Effector memory CD8-positive, alpha-beta T cell (primary cell): ENCODE measurements around the gene EXOSC5.

Source experiments
- ATAC-seq: fragments of 150-1000 bp; cut with Tn5 transposase; replicated peaks from 2 replicates; pipeline ENCODE4 v1.10.0; 2021; ENCODE audit warnings: mild to moderate bottlenecking, moderate library complexity
- DNase-seq, 3 experiments: peaks; one replicate each; pipeline ENCODE4 v3.0.0; 2021
- H3K27ac Mint-ChIP-seq, 2 donors: one replicate each; pipeline ENCODE4 v1.8.0; 2022; ENCODE audit warnings: mild to moderate bottlenecking in 2 of 2, mixed read lengths in 2 of 2, moderate library complexity in 2 of 2
- H3K27me3 Mint-ChIP-seq, 2 donors: one replicate each; pipeline ENCODE4 v1.8.0; 2022; ENCODE audit warnings: mixed read lengths in 2 of 2
- H3K36me3 Mint-ChIP-seq: one replicate; pipeline ENCODE4 v1.8.0; 2022; ENCODE audit warnings: mild to moderate bottlenecking, moderate library complexity, mixed read lengths; ENCODE audit not compliant: insufficient read depth
- H3K4me1 Mint-ChIP-seq, 2 donors: one replicate each; pipeline ENCODE4 v1.8.0; 2022; ENCODE audit warnings: low read depth in 2 of 2, mixed read lengths in 2 of 2
- H3K4me3 Mint-ChIP-seq, 2 donors: one replicate each; pipeline ENCODE4 v1.8.0; 2022; ENCODE audit warnings: mild to moderate bottlenecking in 2 of 2, mixed read lengths in 2 of 2, moderate library complexity in 2 of 2
- H3K9me3 Mint-ChIP-seq, 2 donors: one replicate each; pipeline ENCODE4 v1.8.0; 2022; ENCODE audit warnings: mixed read lengths in 2 of 2

EXOSC5 gene

DNA sequence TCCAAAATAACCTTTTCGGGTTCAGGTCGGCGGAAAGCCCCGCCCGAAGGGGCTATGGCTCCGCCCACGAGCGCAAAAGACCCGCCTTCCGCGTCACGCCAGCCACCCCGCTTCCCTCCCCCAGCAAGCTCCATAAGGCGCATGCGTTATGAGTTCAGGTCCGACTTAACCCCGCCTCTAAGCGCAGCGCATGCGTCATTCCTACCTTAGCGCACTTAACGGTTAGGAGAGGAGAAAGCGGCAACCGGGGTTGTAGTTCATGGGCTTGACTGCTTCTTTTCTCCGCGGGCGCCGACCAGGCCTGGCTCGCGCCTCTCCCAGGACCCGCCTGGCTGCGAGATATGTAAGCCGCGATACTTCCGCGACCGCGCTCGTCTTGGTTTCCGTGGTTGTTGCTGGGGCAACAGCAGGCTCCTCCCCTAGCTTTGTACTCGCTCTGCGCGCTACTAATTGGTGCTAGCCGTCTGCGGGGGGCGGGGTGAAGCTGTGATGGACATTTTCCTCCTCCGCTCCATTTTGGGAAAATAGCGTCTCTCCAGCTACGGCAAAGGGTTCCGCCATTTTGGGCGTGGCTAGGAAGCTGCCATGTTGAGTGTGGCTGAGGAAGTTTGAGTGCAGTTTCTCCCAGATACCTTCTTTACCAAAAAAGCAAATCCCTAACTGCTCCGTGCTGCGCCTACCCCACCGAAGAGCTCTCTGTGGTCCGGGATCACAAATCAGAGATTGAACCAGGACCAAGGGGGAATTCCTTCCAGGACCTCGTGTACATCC is 33.2 kb downstream of the EXOSC5 start, which contains the start of gene B9D2:
Gene B9D2 (minus strand): TSS at position 397 of the 771 bp plus-strand sequence. CDS start 630 bp downstream, outside the sequence.
- peak; percentile 97 to 98 (median 97) for DNase-seq
- ATAC-seq = peak; percentile 93
- Mint-ChIP-seq H3K27ac (peak within 1 kb of the TSS; percentile 98 to 99), H3K27me3 (no peaks in the 10 kb centered on the region), H3K4me1 (peaks cover 22 to 27% of the 10 kb centered on the region in 2 donors), H3K36me3 (peaks cover 23% of the 10 kb centered on the region), H3K4me3 (peak within 1 kb of the TSS; percentile 84 to 91), H3K9me3 (no peaks in the 10 kb centered on the region)

DNA sequence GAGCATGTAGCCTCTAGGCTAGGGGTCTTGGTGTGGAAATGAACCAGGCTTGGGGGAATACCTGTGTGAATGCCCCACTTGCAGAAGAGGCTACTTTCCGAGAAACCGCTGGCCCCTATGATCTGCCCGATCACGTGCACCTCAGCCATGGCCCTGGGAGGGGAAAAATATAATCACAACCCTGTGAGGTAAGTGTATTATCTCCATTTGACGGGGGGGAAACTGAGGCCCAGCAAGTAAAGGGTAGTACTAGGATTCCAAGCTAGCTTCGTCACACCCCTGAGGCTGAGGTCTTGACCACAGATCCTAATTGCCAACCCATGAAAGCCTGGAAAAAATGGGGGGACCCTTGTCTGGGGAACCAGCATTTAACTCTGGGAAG is 33.8 kb downstream of the EXOSC5 start:
- no peak for DNase-seq
- no peak for ATAC-seq
- H3K27ac Mint-ChIP-seq = peak overlapping the region; percentile 98 to 99
- peak overlapping the region; percentile 84 to 91 for H3K4me3 Mint-ChIP-seq
- H3K4me1 Mint-ChIP-seq = peaks cover 25 to 29% of the 10 kb centered on the region in 2 donors
- H3K36me3 Mint-ChIP-seq = peaks cover 24% of the 10 kb centered on the region
- H3K9me3 Mint-ChIP-seq = no peaks in the 10 kb centered on the region
- no peaks in the 10 kb centered on the region for H3K27me3 Mint-ChIP-seq

DNA sequence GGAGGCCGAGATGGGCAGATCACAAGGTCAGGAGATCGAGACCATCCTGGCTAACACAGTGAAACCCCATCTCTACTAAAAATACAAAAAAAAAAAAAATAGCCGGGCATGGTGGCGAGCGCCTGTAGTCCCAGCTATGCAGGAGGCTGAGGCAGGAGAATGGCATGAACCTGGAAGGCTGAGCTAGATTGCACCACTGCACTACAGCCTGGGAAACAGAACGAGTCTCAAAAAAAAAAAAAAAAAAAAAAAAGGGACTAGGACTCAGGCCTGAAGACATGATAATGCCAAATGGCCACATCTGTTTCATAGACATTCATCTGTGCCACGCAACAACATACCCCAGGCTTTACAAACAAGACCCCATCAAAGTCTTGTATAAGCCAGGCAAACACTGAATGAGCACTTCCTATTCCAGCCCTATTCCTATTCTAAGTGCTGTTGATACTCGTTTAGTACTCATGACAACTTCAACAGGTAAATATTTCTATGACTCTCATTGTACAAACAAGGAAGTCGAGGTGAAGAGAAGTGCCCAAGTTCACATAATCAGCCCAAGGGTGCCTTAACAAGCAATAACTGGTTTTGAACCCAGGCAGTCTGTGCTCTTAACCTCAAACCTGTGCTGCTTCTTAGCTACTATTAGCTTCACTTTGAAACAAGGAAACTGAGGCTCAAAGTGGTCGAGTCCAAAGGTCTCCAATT is 34.9 kb downstream of the EXOSC5 start:
- Mint-ChIP-seq H3K27ac (peak overlapping the region in 1 of 2 donors; percentile 99), H3K9me3 (no peaks in the 10 kb centered on the region), H3K4me3 (peak overlapping the region; percentile 84 to 91), H3K36me3 (peaks cover 31% of the 10 kb centered on the region), H3K27me3 (no peaks in the 10 kb centered on the region), H3K4me1 (peaks cover 34 to 39% of the 10 kb centered on the region in 2 donors)
- ATAC-seq (no peak), DNase-seq (no peak)

DNA sequence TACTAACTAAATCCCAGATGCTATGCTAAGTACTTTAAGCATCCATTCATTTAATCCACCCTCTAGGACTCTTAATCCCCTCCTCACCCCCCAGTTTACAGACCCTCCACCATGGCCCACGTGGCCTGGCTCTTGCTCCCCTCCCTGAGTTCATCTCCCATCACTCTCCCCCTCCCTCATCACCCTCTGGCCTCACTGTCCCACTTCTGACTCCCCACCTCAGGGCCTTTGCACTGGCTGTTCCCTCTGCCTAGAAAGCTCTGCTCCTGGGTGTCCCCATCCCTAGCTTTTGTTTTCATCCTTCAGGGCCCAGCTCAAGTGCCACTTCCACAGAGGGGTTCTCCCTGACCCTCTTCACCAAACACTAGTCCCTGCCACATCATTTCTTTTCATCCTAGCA is 37.4 kb downstream of the EXOSC5 start:
- ATAC-seq (no peak), DNase-seq (no peak)
- Mint-ChIP-seq H3K4me1 (peaks cover 50 to 56% of the 10 kb centered on the region in 2 donors), H3K36me3 (peaks cover 50% of the 10 kb centered on the region), H3K27me3 (no peaks in the 10 kb centered on the region), H3K27ac (peak overlapping the region in 1 of 2 donors; percentile 74), H3K9me3 (no peaks in the 10 kb centered on the region), H3K4me3 (peak overlapping the region; percentile 3 to 19)

DNA sequence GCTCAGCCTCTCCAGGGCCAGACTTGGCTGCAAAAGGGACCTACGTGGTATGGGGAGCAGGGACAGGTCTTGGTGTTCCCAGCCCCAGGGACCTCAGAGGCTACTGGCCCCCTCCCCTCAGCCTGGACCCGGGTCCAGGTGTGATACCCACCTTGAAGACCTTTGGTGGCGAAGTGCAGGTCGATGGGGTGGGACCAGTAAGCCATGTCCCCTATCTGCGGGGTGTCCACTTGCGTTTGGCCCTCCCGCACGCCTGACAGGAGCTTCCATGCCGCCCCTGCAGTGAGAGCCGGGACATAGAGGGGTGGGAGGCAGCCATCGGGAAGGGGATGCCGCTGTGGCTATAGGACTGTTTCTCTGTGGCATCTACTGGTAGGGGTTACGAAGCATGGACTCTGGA is 39.4 kb downstream of the EXOSC5 start:
- ATAC-seq (no peak), DNase-seq (no peak)
- Mint-ChIP-seq H3K27ac (peak overlapping the region in 1 of 2 donors; percentile 49), H3K4me3 (peak overlapping the region in 1 of 2 donors; percentile 62), H3K36me3 (peaks cover 52% of the 10 kb centered on the region), H3K9me3 (no peaks in the 10 kb centered on the region), H3K27me3 (no peaks in the 10 kb centered on the region), H3K4me1 (peaks cover 42 to 48% of the 10 kb centered on the region in 2 donors)

DNA sequence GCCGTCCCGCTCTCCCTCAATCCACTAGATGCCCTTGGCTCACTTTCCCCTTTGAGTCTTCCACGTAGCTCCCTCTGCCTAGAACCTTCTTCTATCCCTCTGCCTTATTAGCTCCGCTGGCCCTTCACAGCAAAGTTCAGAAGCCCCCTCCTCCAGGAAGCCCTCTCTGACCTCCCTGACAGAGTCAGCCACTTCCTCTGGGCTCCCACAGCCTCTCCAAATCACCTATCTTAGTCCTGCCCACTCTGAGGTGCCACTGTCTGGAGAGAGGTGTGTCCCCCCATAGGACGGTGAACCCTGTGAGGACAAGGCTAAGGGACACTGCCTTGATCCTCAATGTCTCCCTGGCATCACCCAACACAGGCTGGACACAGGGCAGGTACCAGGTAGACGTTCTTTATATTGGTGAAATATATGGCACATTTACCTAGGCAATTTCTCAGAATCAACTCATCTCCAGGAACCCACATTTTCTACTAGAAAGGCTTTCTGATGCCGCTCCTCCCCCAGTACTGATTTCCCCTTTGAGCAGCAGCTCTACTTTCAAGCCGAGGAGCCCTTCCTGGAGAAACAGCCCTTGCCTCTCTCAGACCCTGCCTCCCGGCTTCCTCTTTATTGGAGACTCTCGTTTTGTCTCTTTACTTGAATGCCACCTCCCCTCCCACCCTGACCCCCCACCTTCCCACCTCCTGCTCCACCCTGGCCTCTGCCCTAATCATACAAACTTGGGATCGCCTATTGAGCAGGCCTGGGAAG is 40.0 kb downstream of the EXOSC5 start:
- peaks cover 42 to 44% of the 10 kb centered on the region in 2 donors for H3K4me1 Mint-ChIP-seq
- H3K27me3 Mint-ChIP-seq = no peaks in the 10 kb centered on the region
- DNase-seq (no peak), ATAC-seq (no peak)
- peaks cover 58% of the 10 kb centered on the region for H3K36me3 Mint-ChIP-seq
- H3K9me3 Mint-ChIP-seq = no peaks in the 10 kb centered on the region
- H3K4me3 Mint-ChIP-seq = peak overlapping the region; percentile 28 to 62
- H3K27ac Mint-ChIP-seq = peak overlapping the region; percentile 49 to 86

DNA sequence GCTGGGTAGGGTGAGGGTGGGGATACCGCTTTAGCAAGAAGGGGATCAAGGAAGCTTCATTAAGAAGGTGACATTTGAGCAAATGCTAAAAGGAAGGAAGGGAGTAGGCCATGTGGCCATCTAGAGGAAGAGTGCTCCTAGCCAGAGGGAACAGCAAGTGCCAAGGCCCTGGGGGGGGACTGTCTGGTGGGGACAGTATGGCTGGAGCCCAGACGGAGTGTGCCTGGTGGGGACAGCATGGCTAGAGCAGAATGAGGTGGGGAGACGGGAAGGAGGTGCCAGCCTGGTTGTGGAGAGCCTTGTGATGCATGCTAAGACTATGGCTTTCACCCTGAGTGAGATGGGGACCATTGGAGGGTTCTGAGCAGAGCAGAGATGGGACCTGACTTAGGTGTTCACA is 41.4 kb downstream of the EXOSC5 start:
- H3K9me3 Mint-ChIP-seq = no peaks in the 10 kb centered on the region
- H3K4me1 Mint-ChIP-seq = peaks cover 44 to 52% of the 10 kb centered on the region in 2 donors
- peak overlapping the region; percentile 21 to 46 for H3K4me3 Mint-ChIP-seq
- no peak for DNase-seq
- H3K27me3 Mint-ChIP-seq = no peaks in the 10 kb centered on the region
- no peak for ATAC-seq
- H3K36me3 Mint-ChIP-seq = peaks cover 71% of the 10 kb centered on the region
- peak overlapping the region; percentile 49 to 86 for H3K27ac Mint-ChIP-seq

DNA sequence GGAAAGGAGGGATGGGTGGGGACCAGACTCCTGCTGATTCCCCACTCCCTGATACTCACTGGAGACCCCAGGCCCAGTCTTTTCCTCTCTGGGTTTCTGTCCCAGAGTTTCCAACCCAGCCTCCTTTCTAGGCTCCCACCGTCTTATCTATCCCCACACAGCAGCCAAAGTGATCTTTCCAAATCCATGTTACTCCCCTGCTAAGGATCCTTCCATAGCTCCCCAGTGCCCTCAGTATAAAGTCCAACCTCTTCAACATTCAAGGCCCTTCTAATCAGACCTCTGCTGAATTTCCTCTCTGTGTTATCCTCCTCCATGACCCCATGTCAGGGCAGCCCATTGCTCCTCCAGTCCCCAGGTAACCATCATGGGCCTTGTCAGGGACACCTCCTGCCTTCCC is 42.1 kb downstream of the EXOSC5 start:
- ATAC-seq (no peak), DNase-seq (no peak)
- Mint-ChIP-seq H3K36me3 (peaks cover 75% of the 10 kb centered on the region), H3K4me1 (peaks cover 49 to 53% of the 10 kb centered on the region in 2 donors), H3K27me3 (no peaks in the 10 kb centered on the region), H3K4me3 (peak overlapping the region in 1 of 2 donors; percentile 21), H3K9me3 (no peaks in the 10 kb centered on the region), H3K27ac (peak overlapping the region; percentile 49 to 86)

DNA sequence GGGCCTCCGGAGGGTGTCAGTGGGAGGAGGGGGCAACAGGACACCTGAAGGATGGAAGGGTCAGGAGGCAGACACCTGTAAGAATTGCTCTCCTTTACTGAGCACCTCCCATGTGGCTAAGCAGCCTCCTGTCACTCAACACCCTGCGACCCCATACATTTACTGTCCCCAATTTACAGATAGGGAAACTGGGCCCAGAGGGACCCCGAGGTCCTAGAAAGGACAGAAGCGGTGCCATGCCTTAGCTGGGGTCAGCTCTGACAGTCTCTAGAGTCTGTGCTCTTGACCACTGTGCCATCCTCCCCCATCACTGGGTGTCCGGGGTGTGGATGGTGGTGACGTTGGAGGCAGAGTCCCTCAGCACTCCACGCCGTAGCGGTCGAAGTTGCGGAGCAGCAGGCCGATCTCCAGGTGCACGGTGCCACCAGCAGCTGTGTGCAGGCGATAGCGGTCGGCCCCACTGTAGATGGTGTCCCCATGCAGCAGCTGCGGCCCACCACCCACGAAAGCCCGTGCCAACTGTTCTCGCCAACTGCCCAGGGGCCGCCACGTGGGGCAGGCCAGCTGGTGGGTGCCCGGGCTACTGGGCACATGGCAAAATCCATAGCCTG is 42.7 kb downstream of the EXOSC5 start:
- H3K4me3 Mint-ChIP-seq = peak overlapping the region; percentile 45 to 100
- H3K36me3 Mint-ChIP-seq = peaks cover 81% of the 10 kb centered on the region
- H3K4me1 Mint-ChIP-seq = peaks cover 51 to 54% of the 10 kb centered on the region in 2 donors
- ATAC-seq (no peak), DNase-seq (no peak)
- H3K9me3 Mint-ChIP-seq = no peaks in the 10 kb centered on the region
- H3K27me3 Mint-ChIP-seq = no peaks in the 10 kb centered on the region
- peak overlapping the region; percentile 98 for H3K27ac Mint-ChIP-seq

DNA sequence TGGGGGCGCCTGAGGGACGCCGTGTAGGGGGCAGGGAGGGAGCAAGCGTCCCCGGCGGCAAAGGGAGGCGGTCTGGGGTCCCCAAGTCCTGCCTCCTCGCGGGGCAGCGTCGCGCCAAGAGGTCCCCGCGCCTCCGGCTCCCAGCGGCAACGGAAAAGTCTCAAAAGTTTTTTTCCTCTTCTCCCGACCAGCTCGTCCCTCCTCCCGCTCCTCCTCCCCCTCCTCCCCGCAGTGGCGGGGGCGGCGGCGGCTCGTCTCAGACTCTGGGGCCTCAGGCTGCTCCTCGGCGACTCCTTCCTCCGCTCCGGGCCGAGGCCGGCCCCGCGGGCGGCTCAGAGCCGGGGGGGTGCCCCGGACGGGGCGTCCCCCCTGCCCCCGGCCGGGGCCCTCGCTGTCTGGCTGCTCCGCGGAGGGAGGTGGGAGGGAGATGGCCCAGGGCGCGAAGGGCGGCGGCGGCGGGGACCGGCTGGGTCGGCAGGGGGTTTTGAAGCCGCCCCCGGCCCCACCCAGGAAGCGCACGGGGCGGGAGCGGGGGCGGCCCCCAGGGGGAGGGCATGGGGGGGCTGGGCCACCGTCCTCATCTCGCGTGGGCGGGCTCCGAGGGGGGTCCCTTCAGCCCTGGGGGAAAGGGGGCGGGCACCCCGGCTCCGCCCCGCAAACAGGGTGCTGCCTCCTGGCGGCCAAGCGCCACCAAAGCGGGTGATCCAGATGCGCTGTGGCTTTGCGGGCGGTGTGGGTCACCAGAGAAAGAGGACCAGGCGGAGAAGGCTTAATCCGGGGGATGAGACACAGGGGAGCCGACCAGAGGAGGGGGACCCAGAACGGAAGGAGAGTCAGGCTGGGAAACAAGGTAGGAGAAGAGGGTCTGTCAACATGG is 43.5 kb downstream of the EXOSC5 start, which contains the start of gene TGFB1:
Gene TGFB1 (minus strand): TSS at position 457 of the 877 bp plus-strand sequence. CDS start 878 bp downstream, outside the sequence.
- H3K27me3 Mint-ChIP-seq = no peaks in the 10 kb centered on the region
- peaks cover 59 to 62% of the 10 kb centered on the region in 2 donors for H3K4me1 Mint-ChIP-seq
- peak within 1 kb of the TSS; percentile 99 to 100 for H3K4me3 Mint-ChIP-seq
- DNase-seq (peak; percentile 91 to 93 (median 93)), ATAC-seq (peak; percentile 50)
- peaks cover 86% of the 10 kb centered on the region for H3K36me3 Mint-ChIP-seq
- H3K9me3 Mint-ChIP-seq = no peaks in the 10 kb centered on the region
- peak within 1 kb of the TSS; percentile 98 for H3K27ac Mint-ChIP-seq

DNA sequence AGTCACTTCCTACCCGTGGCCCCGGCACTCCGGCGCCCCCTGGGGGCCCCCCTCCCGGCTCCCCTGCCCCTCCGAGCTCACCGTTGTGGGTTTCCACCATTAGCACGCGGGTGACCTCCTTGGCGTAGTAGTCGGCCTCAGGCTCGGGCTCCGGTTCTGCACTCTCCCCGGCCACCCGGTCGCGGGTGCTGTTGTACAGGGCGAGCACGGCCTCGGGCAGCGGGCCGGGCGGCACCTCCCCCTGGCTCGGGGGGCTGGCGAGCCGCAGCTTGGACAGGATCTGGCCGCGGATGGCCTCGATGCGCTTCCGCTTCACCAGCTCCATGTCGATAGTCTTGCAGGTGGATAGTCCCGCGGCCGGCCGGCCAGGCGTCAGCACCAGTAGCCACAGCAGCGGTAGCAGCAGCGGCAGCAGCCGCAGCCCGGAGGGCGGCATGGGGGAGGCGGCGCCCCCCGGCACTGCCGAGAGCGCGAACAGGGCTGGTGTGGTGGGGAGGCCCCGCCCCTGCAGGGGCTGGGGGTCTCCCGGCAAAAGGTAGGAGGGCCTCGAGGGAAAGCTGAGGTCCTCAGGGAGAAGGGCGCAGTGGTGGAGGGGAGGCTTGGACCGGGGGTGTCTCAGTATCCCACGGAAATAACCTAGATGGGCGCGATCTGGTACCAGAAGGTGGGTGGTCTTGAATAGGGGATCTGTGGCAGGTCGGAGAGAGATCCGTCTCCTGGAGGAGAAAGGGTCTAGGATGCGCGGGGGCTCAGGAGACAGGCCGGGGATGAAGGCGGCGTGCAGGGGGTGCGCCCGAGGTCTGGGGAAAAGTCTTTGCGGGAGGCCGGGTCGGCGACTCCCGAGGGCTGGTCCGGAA is 44.3 kb downstream of the EXOSC5 start:
- H3K27me3 Mint-ChIP-seq = no peaks in the 10 kb centered on the region
- DNase-seq = peak; percentile 74 to 80 (median 76)
- H3K4me1 Mint-ChIP-seq = peaks cover 57 to 59% of the 10 kb centered on the region in 2 donors
- peak; percentile 7 for ATAC-seq
- H3K4me3 Mint-ChIP-seq = peak overlapping the region; percentile 99 to 100
- no peaks in the 10 kb centered on the region for H3K9me3 Mint-ChIP-seq
- H3K36me3 Mint-ChIP-seq = peaks cover 91% of the 10 kb centered on the region
- peak overlapping the region; percentile 98 for H3K27ac Mint-ChIP-seq
